H1 (cell line): ENCODE results near the gene SLC25A48. TPM values are rescaled to one million over a fixed set of nuclear protein-coding genes. Genes with fewer than 3 reads are reported as not detected.

Source experiments
- CTCF ChIA-PET: fragments of 300-600 bp; sonication (Branson Sonifier 250); formaldehyde crosslinking; loops from one replicate; lab custom pipeline; 2021; ENCODE audit not compliant: partially characterized antibody; lab: Charles Lee
- POLR2A ChIA-PET: fragments of 300-600 bp; sonication (Branson Sonifier 250); formaldehyde crosslinking; loops from one replicate; lab custom pipeline; 2021; ENCODE audit warnings: inconsistent platforms; ENCODE audit not compliant: partially characterized antibody; lab: Charles Lee
- DNase-seq, 2 experiments: peaks; one replicate each; pipeline versions ENCODE4 v3.0.0 to v3.0.0-alpha.2; 2010 to 2022; ENCODE audit warnings: low spot score in 2 of 2, low read depth in 1 of 2, mixed read lengths in 1 of 2
- FAIRE-seq: peaks from 2 replicates; lab custom pipeline; 2011; peaks lifted over from hg19 to GRCh38; lab: Jason Lieb, UNC
- H2AFZ ChIP-seq: 2 replicates; pipeline ENCODE4 v1.8.1; 2012; ENCODE audit warnings: low read length, inconsistent platforms
- H2AK5ac ChIP-seq: 2 replicates; pipeline ENCODE4 v1.6.1; 2013; ENCODE audit warnings: low read depth, low read length
- H2BK120ac ChIP-seq: replicated peaks from 2 replicates; pipeline ENCODE3; 2013; ENCODE audit warnings: low read depth, low read length, inconsistent platforms
- H2BK12ac ChIP-seq: 2 replicates; pipeline ENCODE4 v1.6.1; 2013; ENCODE audit warnings: low read depth, low read length
- H2BK15ac ChIP-seq: 2 replicates; pipeline ENCODE4 v1.6.1; 2013; ENCODE audit warnings: low read length
- H2BK20ac ChIP-seq: 2 replicates; pipeline ENCODE4 v1.6.1; 2013; ENCODE audit warnings: low read length
- H2BK5ac ChIP-seq: 2 replicates; pipeline ENCODE4 v1.6.1; 2013; ENCODE audit warnings: low read depth, low read length
- H3K14ac ChIP-seq: 2 replicates; pipeline ENCODE4 v1.6.1; 2013; ENCODE audit warnings: inconsistent platforms; ENCODE audit not compliant: insufficient read length
- H3K18ac ChIP-seq: 2 replicates; pipeline ENCODE4 v1.6.1; 2013; ENCODE audit warnings: low read length; ENCODE audit errors: extremely low read depth
- H3K23ac ChIP-seq: 2 replicates; pipeline ENCODE4 v1.6.1; 2013; ENCODE audit warnings: inconsistent platforms; ENCODE audit not compliant: insufficient read length
- H3K23me2 ChIP-seq: 2 replicates; pipeline ENCODE4 v1.6.1; 2013; ENCODE audit warnings: low read depth, low read length
- H3K27ac ChIP-seq: 2 replicates; pipeline ENCODE4 v1.6.1; 2011; ENCODE audit warnings: low read depth, low read length, inconsistent platforms
- H3K27me3 ChIP-seq, 4 experiments: replicated peaks in 1 of 4; 1 replicate in 1 of 4; 2 replicates in 3 of 4; pipeline versions ENCODE4 v1.6.1 to v1.8.1; 2011 to 2013; ENCODE audit warnings: low read length in 3 of 4, mild to moderate bottlenecking in 3 of 4, inconsistent platforms in 2 of 4, mixed read lengths in 2 of 4, moderate library complexity in 1 of 4; ENCODE audit not compliant: control insufficient read depth in 3 of 4, insufficient read depth in 3 of 4; ENCODE audit errors: extremely low read depth in 1 of 4
- H3K36me3 ChIP-seq, 4 experiments: 2 replicates each; pipeline versions ENCODE4 v1.6.1 to v1.8.1; 2011 to 2013; ENCODE audit warnings: mild to moderate bottlenecking in 4 of 4, low read length in 3 of 4, moderate library complexity in 2 of 4, control low read depth in 1 of 4, inconsistent platforms in 1 of 4; ENCODE audit not compliant: insufficient read depth in 4 of 4, control insufficient read depth in 2 of 4
- H3K4ac ChIP-seq: replicated peaks from 2 replicates; pipeline ENCODE3; 2013; ENCODE audit warnings: low read length, low read depth, mixed read lengths, inconsistent platforms; ENCODE audit not compliant: insufficient read length
- H3K4me1 ChIP-seq, 4 experiments: replicated peaks in 1 of 4; 1 replicate in 1 of 4; 2 replicates in 3 of 4; pipeline versions ENCODE4 v1.6.1 to v1.8.1; 2011 to 2013; ENCODE audit warnings: low read length in 3 of 4, inconsistent platforms in 2 of 4, mixed read lengths in 1 of 4; ENCODE audit not compliant: insufficient read depth in 4 of 4, control insufficient read depth in 3 of 4
- H3K4me2 ChIP-seq, 2 experiments: 2 replicates each; pipeline versions ENCODE4 v1.6.1 to v1.8.1; 2011 to 2013; ENCODE audit warnings: low read depth in 2 of 2, low read length in 2 of 2, control low read depth in 1 of 2, inconsistent platforms in 1 of 2, mild to moderate bottlenecking in 1 of 2; ENCODE audit not compliant: insufficient read depth in 1 of 2
- H3K4me3 ChIP-seq, 4 experiments: fragments of 200-600, 300-600 bp in 1 of 4; sonication (generic), shearing (Covaris generic), sonication (Bioruptor Twin) in 1 of 4; 2 replicates each; pipeline versions ENCODE4 v1.5.1 to v1.8.1; 2011 to 2016; ENCODE audit warnings: low read length in 4 of 4, low read depth in 3 of 4, control low read depth in 2 of 4, inconsistent platforms in 2 of 4, mild to moderate bottlenecking in 2 of 4, mixed read lengths in 1 of 4, moderate library complexity in 1 of 4; ENCODE audit not compliant: insufficient read depth in 2 of 4; ENCODE audit errors: extremely low read depth in 1 of 4
- H3K56ac ChIP-seq: replicated peaks from 2 replicates; pipeline ENCODE3; 2013; ENCODE audit warnings: low read depth, mild to moderate bottlenecking, mixed read lengths, low read length, inconsistent platforms; ENCODE audit not compliant: insufficient read length
- H3K79me1 ChIP-seq: 2 replicates; pipeline ENCODE4 v1.6.1; 2013; ENCODE audit warnings: low read depth, low read length, control low read depth
- H3K79me2 ChIP-seq, 2 experiments: 2 replicates each; pipeline versions ENCODE4 v1.6.1 to v1.8.1; 2012 to 2013; ENCODE audit warnings: low read length in 2 of 2, mild to moderate bottlenecking in 2 of 2, inconsistent platforms in 1 of 2; ENCODE audit not compliant: insufficient read depth in 2 of 2, control insufficient read depth in 1 of 2
- H3K9ac ChIP-seq, 4 experiments: replicated peaks in 1 of 4; 1 replicate in 1 of 4; 2 replicates in 3 of 4; pipeline versions ENCODE4 v1.6.1 to v1.8.1; 2011 to 2013; ENCODE audit warnings: low read depth in 3 of 4, low read length in 3 of 4, control low read depth in 2 of 4, mild to moderate bottlenecking in 2 of 4, moderate library complexity in 2 of 4, inconsistent platforms in 1 of 4; ENCODE audit errors: extremely low read depth in 1 of 4
- H3K9me3 ChIP-seq, 2 experiments: 2 replicates each; pipeline versions ENCODE4 v1.6.1 to v1.8.1; 2012 to 2013; ENCODE audit warnings: mild to moderate bottlenecking in 2 of 2, moderate library complexity in 2 of 2, control low read depth in 1 of 2, inconsistent platforms in 1 of 2, low read depth in 1 of 2, low read length in 1 of 2, mixed read lengths in 1 of 2; ENCODE audit not compliant: insufficient read depth in 2 of 2
- H4K20me1 ChIP-seq, 2 experiments: replicated peaks in 1 of 2; 2 replicates each; pipeline versions ENCODE3 to v1.8.1; 2011 to 2013; ENCODE audit warnings: inconsistent platforms in 2 of 2, low read length in 2 of 2, mild to moderate bottlenecking in 1 of 2; ENCODE audit not compliant: insufficient read depth in 2 of 2, control insufficient read depth in 1 of 2
- H4K5ac ChIP-seq: 2 replicates; pipeline ENCODE4 v1.6.1; 2013; ENCODE audit warnings: low read length, low read depth, mixed read lengths, inconsistent platforms; ENCODE audit not compliant: insufficient read length
- H4K8ac ChIP-seq: 2 replicates; pipeline ENCODE4 v1.8.0; 2013; ENCODE audit warnings: mild to moderate bottlenecking, moderate library complexity, low read length, inconsistent platforms; ENCODE audit not compliant: insufficient read depth; ENCODE audit errors: extremely low read depth
- H4K91ac ChIP-seq: replicated peaks from 2 replicates; pipeline ENCODE3; 2013; ENCODE audit warnings: low read length, mixed read lengths, inconsistent platforms; ENCODE audit not compliant: insufficient read length
- ASH2L ChIP-seq: fragments of 200-600, 300-600 bp; sonication (generic); IDR thresholded peaks from one replicate; pipeline ENCODE4 v1.7.1; 2017; ENCODE audit warnings: low read length
- BACH1 ChIP-seq: IDR thresholded peaks from 2 replicates; pipeline ENCODE4 v1.6.1; 2012; ENCODE audit warnings: low read length, improper control_type of control experiment
- GABPA ChIP-seq: IDR thresholded peaks from 2 replicates; pipeline ENCODE4 v1.6.1; 2011; ENCODE audit warnings: mild to moderate bottlenecking, low read length, moderate library complexity, borderline replicate concordance; ENCODE audit not compliant: insufficient read depth
- PHF8 ChIP-seq: fragments of 200-600 bp; sonication (generic); conservative IDR thresholded peaks from 2 replicates; pipeline ENCODE4 v1.7.1; 2012; ENCODE audit warnings: low read depth, mild to moderate bottlenecking, inconsistent platforms, low read length, moderate library complexity
- SIRT6 ChIP-seq: IDR thresholded peaks from one replicate; pipeline ENCODE4 v1.7.1; 2012; ENCODE audit warnings: low read length, inconsistent platforms
- YY1 ChIP-seq: IDR thresholded peaks from 2 replicates; pipeline ENCODE4 v1.6.1; 2011; ENCODE audit warnings: low read depth, mild to moderate bottlenecking, low read length
- WGBS, 2 experiments: shearing (Covaris generic) in 1 of 2; methylation state at CpG; one replicate each; pipeline versions ENCODE4 v1.1.6 to v1.1.7; 2013 to 2015; ENCODE audit warnings: low lambda C conversion rate in 2 of 2, mixed read lengths in 2 of 2, inconsistent platforms in 1 of 2, low coverage in 1 of 2, missing lambda C conversion rate in 1 of 2; ENCODE audit not compliant: insufficient replicate concordance in 2 of 2, insufficient coverage in 1 of 2, insufficient read length in 1 of 2; ENCODE audit errors: extremely low coverage in 1 of 2, missing lambda C conversion rate in 1 of 2; 5-methylcytosine and 5-hydroxymethylcytosine counted together
- long read RNA-seq, 2 experiments: library from RNA in 1 of 2; library from capped mRNA in 1 of 2; stranded (forward); transcript quantifications; one replicate each; pipeline ENCODE4 v2.0.0, GENCODE V29; 2021; ENCODE audit warnings: inconsistent platforms in 1 of 2
- polyA minus RNA-seq, 3 experiments: library from RNA; depleted of rRNA, polyadenylated mRNA; stranded (reverse); fragments of >200 nt; gene quantifications; 1 replicate in 2 of 3; 2 replicates in 1 of 3; pipeline ENCODE4 v1.2.3, GENCODE V29; 2011
- polyA plus RNA-seq, 7 experiments: library from polyadenylated mRNA; depleted of rRNA in 3 of 7; stranded (reverse) in 5 of 7; unstranded in 2 of 7; fragments of >200 nt in 5 of 7; fragments of 200-250 nt in 2 of 7; gene quantifications; 1 replicate in 5 of 7; 2 replicates in 1 of 7; 4 replicates in 1 of 7; pipeline versions ENCODE4 v1.2.1 to v1.2.3, GENCODE V29; 2011 to 2013; ENCODE audit warnings: missing spikeins in 2 of 7, mixed read lengths in 2 of 7
- total RNA-seq: library from RNA; stranded (reverse); fragmentation: NEBNext Ultra II Directional; extraction: Animal tissue kit (Norgen Biotek cat#: 25700); gene quantifications from 2 replicates; pipeline ENCODE4 v1.2.1, GENCODE V29; 2021

SLC25A48 gene, protein sequence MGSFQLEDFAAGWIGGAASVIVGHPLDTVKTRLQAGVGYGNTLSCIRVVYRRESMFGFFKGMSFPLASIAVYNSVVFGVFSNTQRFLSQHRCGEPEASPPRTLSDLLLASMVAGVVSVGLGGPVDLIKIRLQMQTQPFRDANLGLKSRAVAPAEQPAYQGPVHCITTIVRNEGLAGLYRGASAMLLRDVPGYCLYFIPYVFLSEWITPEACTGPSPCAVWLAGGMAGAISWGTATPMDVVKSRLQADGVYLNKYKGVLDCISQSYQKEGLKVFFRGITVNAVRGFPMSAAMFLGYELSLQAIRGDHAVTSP
- 1.8 TPM in 2 replicates for total RNA-seq
- polyA plus RNA-seq (2011; rRNA removed) = 1.3 and 1.4 TPM in 2 replicates
- polyA plus RNA-seq (2011; cell fraction: cytosol; rRNA removed) = 1.1 TPM
- polyA plus RNA-seq (2011; cell fraction: nucleus; rRNA removed) = 1.7 TPM
- 0.52 to 1.9 TPM (median 1.2 TPM) in 4 replicates for polyA plus RNA-seq (2012, experiment 1 of 2)
- polyA plus RNA-seq (2012, experiment 2 of 2) = 0.96 TPM
- polyA plus RNA-seq (2013, experiment 1 of 2) = 1.1 TPM
- polyA plus RNA-seq (2013, experiment 2 of 2) = 1.0 TPM
- 0.88 and 1.00 TPM in 2 replicates for polyA minus RNA-seq (2011; rRNA and poly(A)+ RNA removed)
- polyA minus RNA-seq (2011; cell fraction: cytosol; rRNA and poly(A)+ RNA removed) = not detected
- polyA minus RNA-seq (2011; cell fraction: nucleus; rRNA and poly(A)+ RNA removed) = 1.6 TPM
- long read RNA-seq, experiment 1, partial matches to known transcripts = 0 of 2 reads
- long read RNA-seq, experiment 1, other reads (novel, unspliced or antisense) = 2 of 2 reads
- long read RNA-seq, experiment 2, partial matches to known transcripts = 0 of 6 reads
- long read RNA-seq, experiment 2, other reads (novel, unspliced or antisense) = 4 of 6 reads

DNA sequence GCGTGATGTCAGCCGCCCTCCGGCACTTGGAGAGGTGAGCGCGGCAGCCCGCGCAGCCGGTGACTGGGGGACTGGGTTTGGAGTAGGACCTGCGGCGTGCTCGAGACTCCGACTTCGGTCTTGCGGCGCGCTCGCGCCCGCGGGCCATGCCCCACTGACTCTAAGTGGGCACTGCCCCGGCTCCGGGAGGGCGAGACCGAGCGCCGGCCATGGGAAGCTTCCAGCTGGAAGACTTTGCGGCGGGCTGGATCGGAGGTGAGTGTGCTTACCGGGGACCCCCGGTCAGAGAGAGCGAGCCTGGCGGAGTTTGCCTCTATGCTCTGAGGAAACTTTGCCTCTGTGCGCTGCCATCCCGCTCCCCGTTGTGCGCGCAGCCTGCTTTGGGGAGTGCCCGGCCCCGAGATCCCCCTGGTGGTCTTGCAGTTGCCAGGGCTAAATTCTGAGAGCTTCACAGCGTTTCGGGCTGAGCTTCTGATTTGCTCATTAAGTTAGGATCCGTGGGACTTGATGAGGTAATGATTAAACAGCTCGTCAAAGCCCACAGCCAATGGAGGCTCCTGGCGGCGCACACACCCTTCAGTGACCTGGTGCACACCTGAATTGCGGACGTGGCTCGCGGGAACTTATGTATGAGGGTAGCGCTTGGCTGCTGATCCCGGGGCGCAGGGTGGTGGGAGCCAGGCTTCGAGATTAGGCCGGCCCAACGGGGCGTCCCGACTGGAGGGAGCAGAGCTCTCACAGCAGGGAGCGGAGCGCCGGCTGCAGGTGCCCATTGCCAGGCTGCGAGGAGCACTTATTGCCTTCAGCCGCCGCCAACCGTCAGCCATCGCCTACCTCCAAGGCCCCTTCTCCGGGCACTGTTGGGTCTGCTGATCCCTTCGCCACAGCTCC is at the start of gene SLC25A48:
Gene SLC25A48 (plus strand): TSS at position 25 of the 891 bp plus-strand sequence. CDS start 185 bp downstream, at position 210.
- peaks cover 8 to 44% (median 32%) of the 10 kb centered on the region in 4 experiments for H3K27me3 ChIP-seq
- no peak within 1 kb of the TSS for H3K14ac ChIP-seq
- H3K36me3 ChIP-seq = no peaks in the 10 kb centered on the region
- H4K20me1 ChIP-seq = no peaks in the 10 kb centered on the region
- H3K4me3 ChIP-seq = peak within 1 kb of the TSS; percentile 46 to 84 (median 72)
- peak within 1 kb of the TSS; percentile 71 for H2BK12ac ChIP-seq
- peaks cover 5 to 13% of the 10 kb centered on the region in 2 experiments; a peak in 2 of 4 replicates for H3K9me3 ChIP-seq
- H3K4me1 ChIP-seq = peaks cover 0 to 5% (median 1%) of the 10 kb centered on the region in 4 experiments; a peak in 2 of 7 replicates
- no peak within 1 kb of the TSS for H2BK120ac ChIP-seq
- peak within 1 kb of the TSS; percentile 74 to 98 for H3K4me2 ChIP-seq
- H3K23ac ChIP-seq = no peak within 1 kb of the TSS
- peaks cover 9% of the 10 kb centered on the region; the same call in 1 of the 2 replicates for H3K23me2 ChIP-seq
- no peak for FAIRE-seq
- no peak within 1 kb of the TSS for H2BK5ac ChIP-seq
- peak; percentile 75 to 88 for DNase-seq
- no peaks in the 10 kb centered on the region for H3K79me2 ChIP-seq
- H3K18ac ChIP-seq = peak within 1 kb of the TSS; percentile 71
- peak within 1 kb of the TSS; percentile 32 for H3K56ac ChIP-seq
- H4K5ac ChIP-seq = no peak within 1 kb of the TSS
- H3K9ac ChIP-seq = peak within 1 kb of the TSS in 2 of 4 experiments; percentile 56 to 65; a peak in 5 of 7 replicates
- peak within 1 kb of the TSS; percentile 72; the same call in 1 of the 2 replicates for H2BK15ac ChIP-seq
- peak within 1 kb of the TSS; percentile 91 for H4K8ac ChIP-seq
- H2AFZ ChIP-seq = peak within 1 kb of the TSS; percentile 96
- no peak within 1 kb of the TSS for H3K27ac ChIP-seq
- H4K91ac ChIP-seq = no peak within 1 kb of the TSS
- no peak within 1 kb of the TSS for H2BK20ac ChIP-seq
- ChIA-PET CTCF (interaction anchor here (0.6 to 13.3 kb wide), 41 partner anchors 9 to 383 kb away, joined by 3 to 335 read pairs (median 5); partner anchors contain the start of genes CXCL14 and TIFAB), POLR2A (interaction anchor here (1.1 kb wide), 1 partner anchor 8 kb away, joined by 3 read pairs; no protein-coding TSS in a partner anchor)
- H3K79me1 ChIP-seq = no peaks in the 10 kb centered on the region
- WGBS, 2 experiments = 6% methylated on average over 57 of the region's 68 CpGs; no CpG with 5 or more reads in 1 of the 2 experiments
- H3K4ac ChIP-seq = no peak within 1 kb of the TSS
- no peak within 1 kb of the TSS for H2AK5ac ChIP-seq
- TF ChIP-seq ASH2L (peak; percentile 88), GABPA (peak; percentile 47; the same call in 1 of the 2 replicates), SIRT6 (no peak), PHF8 (peak; percentile 33), BACH1 (peak; percentile 26; the same call in 1 of the 2 replicates), YY1 (0 out of 2 replicates have a peak, but pooled peaks have one; percentile 12)
